Stimulated activated CD4-positive, alpha-beta T cell treated with anti-CD3 and anti-CD28 coated beads, TNF-alpha, amount 100 ng/mL, for 4 hours (primary cell): ENCODE data around the gene CWC15.
"Not testable (repeated sequence)": the region's sequence is repeated elsewhere in the genome, so short reads cannot be mapped to it uniquely, and the experiment has no call there.

Source experiments
- DNase-seq, 3 experiments: peaks; one replicate each; pipeline ENCODE4 v3.0.0-alpha.2; 2020; ENCODE audit warnings: low read depth in 3 of 3

Gene CWC15

GRCh38 chr11:94973099-94973968 lies at the start of gene CWC15, which contains the start of gene KDM4D:
Gene CWC15, minus strand, starts transcription at chr11:94973556. Its CDS starts 1,371 bp downstream, at chr11:94972185.
Gene KDM4D, plus strand, starts transcription at chr11:94973709. Its CDS starts 23,664 bp downstream, at chr11:94997373.
- peak; percentile 79 to 91 (median 87) for DNase-seq

GRCh38 chr11:95021468-95021867 lies 48.1 kb upstream of the CWC15 start:
- DNase-seq, result not testable (repeated sequence)

GRCh38 chr11:95016139-95016538 lies 42.8 kb upstream of the CWC15 start:
- DNase-seq, result no peak

- DNase-seq, result no peak
These were observed 40.9 kb upstream of the CWC15 start for GRCh38 chr11:95014184-95014821.

GRCh38 chr11:95011376-95011775 lies 38.0 kb upstream of the CWC15 start:
- DNase-seq, result no peak

GRCh38 chr11:95005642-95006041 lies 32.3 kb upstream of the CWC15 start:
- DNase-seq, result no peak

- no peak for DNase-seq
These were observed 30.4 kb upstream of the CWC15 start for GRCh38 chr11:95003716-95004115.

- DNase-seq, result no peak
These were observed 24.9 kb upstream of the CWC15 start for GRCh38 chr11:94998285-94998684.

- DNase-seq, result no peak
These were observed 24.1 kb upstream of the CWC15 start for GRCh38 chr11:94997437-94997836.

GRCh38 chr11:94993400-94993943 lies 20.1 kb upstream of the CWC15 start:
- DNase-seq, result no peak

GRCh38 chr11:94988748-94989147 lies 15.4 kb upstream of the CWC15 start:
- DNase-seq, result no peak

- DNase-seq, result no peak
These were observed 14.0 kb upstream of the CWC15 start for GRCh38 chr11:94987378-94987777.

GRCh38 chr11:94975599-94975998 lies 2.2 kb upstream of the CWC15 start:
- DNase-seq, result no peak

GRCh38 chr11:94974178-94974577 lies 822 bp upstream of the CWC15 start:
- DNase-seq, result no peak

- no peak for DNase-seq
These were observed 657 bp downstream of the CWC15 start for GRCh38 chr11:94972700-94973098.

- no peak for DNase-seq
These were observed 4.9 kb downstream of the CWC15 start for GRCh38 chr11:94968334-94968958.

- DNase-seq, result no peak
These were observed 8.4 kb downstream of the CWC15 start for GRCh38 chr11:94964934-94965333.

- DNase-seq, result no peak
These were observed 12.1 kb downstream of the CWC15 start for GRCh38 chr11:94961255-94961654.

GRCh38 chr11:94960488-94960887 lies 12.9 kb downstream of the CWC15 start:
- DNase-seq, result no peak

GRCh38 chr11:94959179-94959578 lies 14.2 kb downstream of the CWC15 start:
- DNase-seq, result no peak

GRCh38 chr11:94958121-94958696 lies 15.1 kb downstream of the CWC15 start:
- DNase-seq, result no peak

GRCh38 chr11:94956963-94957362 lies 16.4 kb downstream of the CWC15 start:
- no peak for DNase-seq
